Measurements from ENCODE around the gene CACNB2. TPM values are rescaled to one million over a fixed set of nuclear protein-coding genes. Genes with fewer than 3 reads are reported as not detected.
A peak's percentile ranks its signal among the peaks of the same experiment; 100 is the strongest.

CACNB2 gene
- polyA plus RNA-seq, 12 donors = 0.86 to 7.3 (median 1.7) TPM; not detected in 1

GRCh38 chr10:18226336-18226735, 86.1 kb downstream of the CACNB2 start:
- no peak for DNase-seq

DNA sequence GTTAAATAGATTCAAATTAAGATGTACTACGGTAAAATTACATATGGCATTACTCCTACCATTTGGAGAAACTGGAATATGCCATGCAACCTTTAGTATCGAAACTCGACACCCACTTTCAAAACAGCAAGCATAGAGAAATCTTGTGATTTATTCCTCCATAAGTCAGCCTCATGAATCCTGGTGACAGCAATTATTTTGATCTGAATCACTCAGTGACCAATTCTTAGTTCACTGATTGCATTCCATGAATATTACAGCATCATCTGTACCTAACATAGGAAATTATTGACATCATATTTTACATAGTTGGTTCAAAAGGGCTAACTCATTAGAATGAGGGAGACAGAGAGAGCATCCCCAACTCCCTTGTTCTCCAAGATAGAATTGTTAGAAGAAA, 89.6 kb downstream of the CACNB2 start:
- no peak for DNase-seq

DNA sequence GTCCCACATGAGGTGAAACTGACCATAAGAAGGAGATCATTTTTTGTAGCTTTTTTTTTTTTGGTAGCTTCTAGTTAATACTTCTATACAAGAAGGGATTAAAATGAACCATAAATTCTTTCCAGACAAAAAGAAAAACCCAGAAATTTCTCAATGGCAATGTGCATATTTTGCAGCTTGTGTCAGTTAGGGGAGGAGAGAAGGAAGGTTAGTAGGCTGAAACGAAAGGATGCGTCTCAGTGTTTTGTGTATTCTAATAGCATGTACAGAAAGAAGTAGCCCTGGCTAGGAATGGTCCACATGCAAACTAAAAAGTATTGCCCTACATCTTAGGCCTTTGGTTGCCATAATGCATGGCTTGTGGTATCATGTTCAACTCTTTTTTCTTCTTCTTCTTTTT, 90.6 kb downstream of the CACNB2 start:
- DNase-seq = no peak

DNA sequence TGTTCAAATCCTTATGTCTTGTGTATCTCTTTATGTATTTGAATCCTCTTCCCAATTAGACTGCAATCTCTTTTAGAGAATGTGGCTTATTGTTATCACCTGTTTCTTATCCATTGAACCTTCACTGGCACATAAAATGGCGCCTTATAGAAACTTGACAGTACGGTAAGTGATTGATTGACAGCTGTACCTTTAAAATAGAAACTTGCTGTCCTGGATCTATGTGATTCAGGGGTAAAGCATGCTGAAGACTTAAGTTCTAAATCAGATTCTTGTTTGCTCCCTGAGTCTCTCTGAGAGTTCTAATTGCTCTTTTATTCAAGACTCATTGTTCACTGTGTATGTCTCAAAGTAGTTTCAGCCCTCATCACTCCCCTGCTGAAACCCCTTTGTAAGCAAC, 91.3 kb downstream of the CACNB2 start:
- no peak for DNase-seq

DNA sequence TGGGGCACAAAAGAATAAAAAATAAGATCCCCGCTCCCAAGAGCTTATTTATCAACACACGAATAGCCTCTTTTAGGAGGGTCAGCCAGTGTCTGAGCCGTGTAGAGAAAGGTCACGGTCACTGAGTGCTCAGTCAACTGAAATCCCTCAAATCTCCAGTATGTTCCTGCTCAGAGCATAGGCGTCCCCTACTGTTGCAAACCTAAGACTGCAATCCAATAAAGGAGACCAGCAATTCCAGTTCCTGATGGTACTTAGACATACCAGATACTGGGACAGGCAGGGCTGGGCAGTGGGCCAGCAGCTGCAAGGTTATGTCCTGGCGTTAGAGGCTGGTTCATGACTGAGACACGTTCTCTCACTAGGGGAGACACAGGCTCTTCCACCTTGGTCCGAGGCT, 93.6 kb downstream of the CACNB2 start:
- DNase-seq = no peak

DNA sequence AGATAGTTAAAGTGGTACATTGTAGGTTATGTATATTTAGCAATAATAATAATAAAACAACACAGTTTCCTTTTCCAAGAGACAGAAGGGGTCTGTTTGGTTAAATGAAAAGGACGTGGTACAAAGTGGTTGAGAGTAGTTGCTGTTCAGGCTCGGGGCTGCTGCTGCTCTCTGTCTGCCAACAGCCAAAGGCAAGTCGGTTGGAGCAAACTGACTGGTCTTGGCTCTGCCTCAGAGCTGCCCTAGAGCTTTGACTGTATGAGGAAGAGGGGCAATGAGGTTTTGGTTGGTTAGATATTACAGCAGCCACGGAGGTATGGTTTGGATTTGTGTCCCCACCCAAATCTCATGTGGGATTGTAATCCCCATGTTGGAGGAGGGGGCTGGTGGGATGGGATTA, 95.3 kb downstream of the CACNB2 start:
- no peak for DNase-seq

- DNase-seq = no peak
Observed at GRCh38 chr10:18236756-18237155, 96.5 kb downstream of the CACNB2 start.

GRCh38 chr10:18238870-18239485, 98.8 kb downstream of the CACNB2 start:
- DNase-seq = peak; percentile 37

GRCh38 chr10:18240185-18240882, 100.1 kb downstream of the CACNB2 start:
- DNase-seq = no peak

DNA sequence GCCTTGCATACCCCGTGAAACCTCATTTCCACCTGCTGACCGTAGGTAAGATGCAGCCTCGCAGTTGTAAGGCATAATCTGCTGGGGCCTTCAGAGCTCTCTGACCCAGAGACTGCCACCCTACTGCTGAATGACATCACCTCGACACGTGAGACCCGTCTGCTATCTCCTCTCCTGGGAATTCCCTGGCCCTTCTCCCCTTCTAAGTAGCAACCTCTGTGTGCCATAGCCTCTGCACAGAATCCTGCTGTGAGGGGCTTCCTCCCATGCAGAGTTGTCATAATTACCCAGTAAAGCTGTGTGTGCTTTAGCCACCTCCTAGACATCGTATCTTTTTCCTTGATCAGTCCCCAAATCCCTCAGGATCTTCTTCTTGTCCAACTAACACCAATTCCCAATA, 106.7 kb downstream of the CACNB2 start:
- DNase-seq = no peak

- no peak for DNase-seq
Observed at GRCh38 chr10:18252086-18252485, 111.9 kb downstream of the CACNB2 start.

DNA sequence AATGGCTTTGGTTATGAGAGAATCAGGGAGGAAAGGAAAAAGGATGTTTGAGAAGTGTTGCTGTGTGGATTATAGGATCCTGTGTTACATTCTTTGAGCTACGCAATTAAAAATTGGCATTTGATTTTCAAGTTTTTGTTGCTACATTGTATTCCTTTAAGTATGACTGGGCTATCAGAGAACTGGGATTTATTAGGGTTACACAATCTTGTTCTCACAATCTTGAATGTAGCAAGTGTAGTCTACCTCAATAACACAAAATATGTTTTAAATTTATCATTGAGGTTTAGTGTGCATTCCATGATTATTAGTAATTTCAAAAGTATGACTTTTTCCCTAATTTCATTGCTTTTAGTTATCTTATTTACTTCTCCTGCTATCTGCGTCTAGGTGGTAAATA, 113.9 kb downstream of the CACNB2 start:
- DNase-seq = no peak

- DNase-seq = no peak
Observed at GRCh38 chr10:18254692-18255091, 114.5 kb downstream of the CACNB2 start.

DNA sequence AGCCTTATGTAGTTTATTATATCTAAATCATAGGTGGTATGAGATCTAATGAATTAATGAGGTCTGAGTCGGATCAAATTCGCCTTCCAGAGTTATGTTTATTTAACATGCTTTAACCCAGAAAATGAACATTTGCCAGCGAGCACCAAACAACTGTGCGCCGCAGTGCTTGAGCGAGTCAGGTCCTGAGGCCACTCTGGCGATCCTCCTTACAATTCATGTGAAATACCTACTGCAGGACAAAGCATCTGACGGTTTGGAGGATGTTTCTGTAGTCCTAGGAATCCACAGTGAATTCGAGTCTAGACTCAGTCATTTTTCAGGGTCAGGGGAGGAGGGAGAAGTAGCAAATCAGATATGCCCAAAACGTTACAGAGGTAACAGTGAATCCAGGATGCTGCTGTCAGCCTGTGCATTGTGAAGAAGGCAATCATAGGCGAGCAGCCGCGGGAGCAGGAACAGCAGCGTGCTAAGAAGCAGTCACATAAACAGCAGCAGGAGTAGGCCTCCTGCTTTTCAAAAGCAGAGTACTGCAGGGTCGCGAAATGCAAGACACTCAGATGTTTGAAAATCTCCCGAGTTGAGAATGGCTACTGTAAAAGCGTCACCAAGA, 120.2 kb downstream of the CACNB2 start:
- DNase-seq = no peak

GRCh38 chr10:18261063-18261610, 120.9 kb downstream of the CACNB2 start:
- no peak for DNase-seq

GRCh38 chr10:18261768-18262231, 121.6 kb downstream of the CACNB2 start:
- DNase-seq = no peak

GRCh38 chr10:18264466-18265050, 124.3 kb downstream of the CACNB2 start:
- DNase-seq = no peak

DNA sequence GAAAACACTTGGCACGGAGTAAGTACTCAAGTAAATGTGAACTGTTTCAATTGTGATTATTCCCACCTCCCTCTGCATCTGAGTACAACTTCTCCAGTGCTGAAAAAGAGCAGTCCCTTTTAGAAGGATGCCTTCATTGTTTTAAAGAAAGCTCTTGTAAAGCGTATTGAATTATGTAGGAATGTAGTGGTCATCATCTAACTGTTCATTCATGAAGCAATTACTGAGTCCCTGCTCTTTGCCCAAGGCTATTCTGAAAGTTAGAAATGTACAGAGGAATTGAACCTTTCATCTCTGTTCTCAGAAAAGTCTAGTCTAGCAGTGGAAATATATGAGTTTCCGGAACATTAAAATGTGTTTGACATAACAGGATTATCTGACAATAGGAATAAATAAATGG, 127.8 kb downstream of the CACNB2 start:
- no peak for DNase-seq

- DNase-seq = no peak
Observed at GRCh38 chr10:18271491-18271890, 131.3 kb downstream of the CACNB2 start.

- no peak for DNase-seq
Observed at GRCh38 chr10:18273039-18273438, 132.8 kb downstream of the CACNB2 start.

- DNase-seq = no peak
Observed at GRCh38 chr10:18278181-18278580, 138.0 kb downstream of the CACNB2 start.

DNA sequence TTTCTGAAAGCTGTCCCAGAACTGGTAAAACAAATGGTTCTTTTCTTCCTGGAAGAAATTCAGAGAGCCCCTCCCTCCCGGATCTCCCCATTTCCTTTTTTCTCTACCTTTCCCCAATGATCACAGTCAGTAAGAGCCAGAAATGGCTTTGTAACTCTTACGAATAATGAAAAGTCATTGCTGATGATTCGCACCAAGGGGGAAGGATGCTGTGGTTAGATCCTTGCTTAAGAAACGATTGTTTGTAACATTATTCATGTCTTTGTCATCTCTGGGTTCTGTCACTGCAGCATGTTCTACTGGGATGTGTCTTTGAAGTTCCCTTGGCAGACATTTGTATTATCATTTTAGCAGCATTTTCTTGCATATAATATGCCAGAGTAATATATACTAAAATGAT, 138.9 kb downstream of the CACNB2 start:
- DNase-seq = no peak

GRCh38 chr10:18282094-18282493, 141.9 kb downstream of the CACNB2 start:
- no peak for DNase-seq

All from muscle of arm (tissue), 12 donors.